ENCODE measurements around the gene PKNOX2. TPM values are rescaled to one million over a fixed set of nuclear protein-coding genes. Genes with fewer than 3 reads are reported as not detected.

Gene PKNOX2
- total RNA-seq, 4 donors from 2014 or later, result 1.2 to 5.7 (median 2.2) TPM

GRCh38 chr11:125136001-125136400, 28.6 kb upstream of the PKNOX2 start:
- Histone ChIP-seq H3K9me3 (no peaks in the 10 kb centered on the region), H3K27me3 (peaks cover 23% of the 10 kb centered on the region), H3K4me1 (no peaks in the 10 kb centered on the region), H3K4me3 (no peak overlapping the region), H3K36me3 (no peaks in the 10 kb centered on the region), H3K27ac (no peak overlapping the region)
- TF ChIP-seq POLR2A (IDR thresholded peaks at IDR 0.05) (no peak), EP300 (IDR thresholded peaks at IDR 0.05) (no peak), POLR2AphosphoS5 (IDR thresholded peaks at IDR 0.05) (no peak), CTCF (IDR thresholded peaks at IDR 0.05) (no peak)
- ATAC-seq, result no peak

DNA sequence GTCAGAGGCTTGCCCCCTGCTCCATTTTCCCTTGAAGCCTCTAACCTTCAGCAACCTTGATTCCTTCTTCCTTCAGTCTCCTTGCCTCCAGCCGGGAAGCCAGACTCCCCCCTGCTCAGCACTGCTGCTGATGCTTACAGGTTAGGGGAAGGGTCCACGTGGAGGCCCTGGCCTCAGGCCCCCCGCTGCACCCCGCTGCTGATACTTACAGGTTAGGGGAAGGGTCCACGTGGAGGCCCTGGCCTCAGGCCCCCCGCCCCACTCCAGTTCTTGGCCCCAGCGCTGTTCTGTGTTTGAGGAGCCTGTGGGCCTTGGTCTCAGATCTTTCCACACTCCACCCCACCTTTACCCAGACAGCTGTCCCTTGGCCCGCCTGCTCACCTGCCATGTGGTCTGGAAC, 25.6 kb upstream of the PKNOX2 start:
- WGBS, 2 donors (ENCODE audit: low coverage in 1 of 2), result 100% methylated on average over 1 of the region's 8 CpGs; no CpG with 5 or more reads in 1 of the 2 donors
- TF ChIP-seq POLR2AphosphoS5 (IDR thresholded peaks at IDR 0.05), result no peak
- TF ChIP-seq POLR2A (IDR thresholded peaks at IDR 0.05), result no peak
- TF ChIP-seq CTCF (IDR thresholded peaks at IDR 0.05), result no peak
- no peak for TF ChIP-seq EP300 (IDR thresholded peaks at IDR 0.05)
- Histone ChIP-seq H3K27ac (no peak overlapping the region), H3K4me3 (no peak overlapping the region), H3K4me1 (peaks cover 0 to 5% (median 2%) of the 10 kb centered on the region in 3 donors), H3K9me3 (no peaks in the 10 kb centered on the region), H3K27me3 (peaks cover 46% of the 10 kb centered on the region), H3K36me3 (no peaks in the 10 kb centered on the region)
- ATAC-seq, result no peak

- TF ChIP-seq POLR2A (IDR thresholded peaks at IDR 0.05), result no peak
- no peak for TF ChIP-seq POLR2AphosphoS5 (IDR thresholded peaks at IDR 0.05)
- TF ChIP-seq CTCF (IDR thresholded peaks at IDR 0.05), result no peak
- no peak for TF ChIP-seq EP300 (IDR thresholded peaks at IDR 0.05)
- H3K4me3 ChIP-seq, result no peak overlapping the region
- H3K36me3 ChIP-seq, result no peaks in the 10 kb centered on the region
- H3K27me3 ChIP-seq, result peaks cover 46% of the 10 kb centered on the region
- no peak for ATAC-seq
- H3K27ac ChIP-seq, result no peak overlapping the region
- H3K9me3 ChIP-seq, result no peaks in the 10 kb centered on the region
- peaks cover 0 to 5% (median 2%) of the 10 kb centered on the region in 3 donors for H3K4me1 ChIP-seq
- 61 to 65% methylated on average over 3 of the region's 3 CpGs for WGBS, 2 donors (ENCODE audit: low coverage in 1 of 2)
Observed at GRCh38 chr11:125139778-125140177, 24.8 kb upstream of the PKNOX2 start.

- no peak for TF ChIP-seq CTCF (IDR thresholded peaks at IDR 0.05)
- H3K4me3 ChIP-seq, result no peak overlapping the region
- no CpG with 5 or more reads among the region's 8 CpGs for WGBS, 2 donors (ENCODE audit: low coverage in 1 of 2)
- peaks cover 46% of the 10 kb centered on the region for H3K27me3 ChIP-seq
- no peak overlapping the region for H3K27ac ChIP-seq
- no peaks in the 10 kb centered on the region for H3K36me3 ChIP-seq
- peaks cover 0 to 5% (median 2%) of the 10 kb centered on the region in 3 donors for H3K4me1 ChIP-seq
- H3K9me3 ChIP-seq, result no peaks in the 10 kb centered on the region
- ATAC-seq, result no peak
Observed at GRCh38 chr11:125140233-125140632, 24.3 kb upstream of the PKNOX2 start.

DNA sequence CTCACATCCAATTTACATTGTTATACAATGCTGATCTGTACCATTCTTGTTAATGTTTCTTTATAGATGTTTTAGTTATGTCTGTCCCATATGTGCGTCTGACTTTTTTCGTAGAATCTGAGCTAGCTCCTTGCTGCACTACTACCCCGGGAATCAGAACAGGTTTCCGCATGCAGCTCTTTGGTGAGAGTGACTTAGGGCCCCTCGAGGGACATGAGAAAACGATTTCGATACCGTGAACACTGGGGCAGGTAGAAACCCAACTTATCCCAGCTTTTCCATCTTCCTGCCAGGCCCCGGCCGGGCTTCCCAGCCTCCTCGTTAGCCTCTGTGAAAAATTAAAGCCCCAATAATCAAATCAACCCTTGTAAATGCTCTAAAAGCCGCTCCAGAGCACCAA, 23.4 kb upstream of the PKNOX2 start:
- no peaks in the 10 kb centered on the region for H3K9me3 ChIP-seq
- no peak for TF ChIP-seq POLR2A (IDR thresholded peaks at IDR 0.05)
- no peak for TF ChIP-seq CTCF (IDR thresholded peaks at IDR 0.05)
- TF ChIP-seq POLR2AphosphoS5 (IDR thresholded peaks at IDR 0.05), result no peak
- no peak for TF ChIP-seq EP300 (IDR thresholded peaks at IDR 0.05)
- no peak overlapping the region for H3K27ac ChIP-seq
- WGBS, 2 donors (ENCODE audit: low coverage in 1 of 2), result 60 to 85% methylated on average over 4 to 11 of the region's 12 CpGs
- H3K4me3 ChIP-seq, result no peak overlapping the region
- H3K27me3 ChIP-seq, result peaks cover 46% of the 10 kb centered on the region
- no peak for ATAC-seq
- peaks cover 0 to 5% (median 2%) of the 10 kb centered on the region in 3 donors for H3K4me1 ChIP-seq
- H3K36me3 ChIP-seq, result no peaks in the 10 kb centered on the region

Measured in gastroesophageal sphincter (tissue), 4 donors.